PFSK-1 (cell line): ENCODE measurements around the gene RIPOR3.

Experiments used
- FOXP2 ChIP-seq: optimal IDR thresholded peaks from 2 replicates; pipeline ENCODE3; 2011; ENCODE audit warnings: borderline replicate concordance, control low read depth, inconsistent platforms; ENCODE audit not compliant: insufficient read depth; ENCODE audit errors: extremely low read length, extremely low read depth
- POLR2AphosphoS5 ChIP-seq: IDR thresholded peaks from 2 replicates; pipeline ENCODE4 v1.6.1; 2012; ENCODE audit warnings: low read depth, mild to moderate bottlenecking, control low read depth, low read length, moderate library complexity
- REST ChIP-seq, 2 experiments: IDR thresholded peaks; 2 replicates each; pipeline versions ENCODE4 v1.6.1 to v1.8.0; 2011 to 2012; ENCODE audit warnings: low read depth in 2 of 2, low read length in 2 of 2, control low read depth in 1 of 2, inconsistent platforms in 1 of 2, mild to moderate bottlenecking in 1 of 2, moderate library complexity in 1 of 2; ENCODE audit not compliant: insufficient read depth in 1 of 2
- SIN3A ChIP-seq: IDR thresholded peaks from 2 replicates; pipeline ENCODE4 v1.6.1; 2012; ENCODE audit warnings: mild to moderate bottlenecking, low read length, moderate library complexity, borderline replicate concordance; ENCODE audit not compliant: insufficient read depth
- TAF1 ChIP-seq: IDR thresholded peaks from 2 replicates; pipeline ENCODE4 v1.6.1; 2012; ENCODE audit warnings: low read length, control low read depth, borderline replicate concordance; ENCODE audit not compliant: insufficient read depth

RIPOR3 gene

GRCh38 chr20:50659975-50660670 is 31.2 kb downstream of the RIPOR3 start:
- TF ChIP-seq REST (IDR thresholded peaks at IDR 0.05; ENCODE audit: insufficient read depth in 1 of 2, low read depth in 2 of 2, low read length in 2 of 2): no peak
- TF ChIP-seq TAF1: no peak
- no peak for TF ChIP-seq POLR2AphosphoS5
- no peak for TF ChIP-seq SIN3A

DNA sequence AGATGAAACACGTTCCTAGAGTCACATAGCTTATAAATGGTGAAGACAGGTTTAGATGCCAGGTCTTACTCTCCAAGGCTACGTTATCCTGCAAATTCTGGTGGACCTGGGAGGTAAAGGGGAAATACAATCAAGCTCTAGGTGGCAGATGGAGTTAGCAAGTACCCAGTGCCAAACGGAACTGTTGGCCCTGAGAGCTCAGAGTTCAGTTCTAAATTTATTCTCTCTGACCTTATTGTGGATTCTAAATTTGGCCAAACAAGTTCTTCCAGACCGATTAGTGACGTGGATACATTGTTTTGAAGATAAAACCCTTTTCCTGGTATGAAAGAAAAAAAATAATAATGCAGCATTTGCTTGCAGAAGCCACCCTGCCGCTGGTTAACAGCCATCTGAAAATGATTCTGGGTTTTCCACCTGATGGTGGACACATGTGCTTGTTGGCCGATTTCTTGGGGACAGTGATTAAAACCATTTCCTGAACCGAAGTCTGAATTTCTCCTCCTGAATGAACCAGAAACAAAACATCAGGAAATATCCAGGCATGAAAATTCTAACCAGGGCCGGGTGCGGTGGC is 32.5 kb downstream of the RIPOR3 start:
- no peak for TF ChIP-seq SIN3A
- no peak for TF ChIP-seq REST (IDR thresholded peaks at IDR 0.05; ENCODE audit: insufficient read depth in 1 of 2, low read depth in 2 of 2, low read length in 2 of 2)
- no peak for TF ChIP-seq TAF1
- no peak for TF ChIP-seq POLR2AphosphoS5
- TF ChIP-seq FOXP2: no peak

DNA sequence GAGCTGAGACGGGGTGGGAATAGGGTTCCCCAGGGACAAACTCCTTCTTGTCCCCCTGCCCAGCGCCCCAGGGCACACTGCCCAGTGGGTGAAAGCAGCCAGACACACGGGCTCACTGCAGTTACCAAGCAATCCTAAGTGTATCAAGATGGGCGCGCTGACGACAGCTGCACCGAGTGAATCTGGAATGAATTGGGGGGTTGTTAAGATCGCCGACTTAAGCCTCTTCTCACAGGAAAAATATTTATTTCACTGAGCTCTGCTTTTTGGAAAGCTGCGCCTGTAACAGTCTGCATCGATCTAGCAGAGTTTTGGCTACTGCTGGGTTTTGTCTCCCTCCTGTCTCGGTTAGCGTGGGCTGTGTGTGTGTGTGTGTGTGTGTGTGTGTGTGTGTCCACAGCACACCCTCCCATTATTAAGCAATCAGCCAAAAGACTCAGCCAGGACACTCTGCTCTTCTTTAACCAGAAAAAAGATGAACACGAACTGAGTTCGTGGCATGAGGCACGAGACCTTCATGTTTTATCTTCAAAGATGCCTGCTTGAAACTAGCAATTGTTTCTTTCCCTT is 35.9 kb downstream of the RIPOR3 start:
- no peak for TF ChIP-seq POLR2AphosphoS5
- no peak for TF ChIP-seq SIN3A
- TF ChIP-seq REST (IDR thresholded peaks at IDR 0.05; ENCODE audit: insufficient read depth in 1 of 2, low read depth in 2 of 2, low read length in 2 of 2): no peak
- no peak for TF ChIP-seq FOXP2
- TF ChIP-seq TAF1: no peak

- TF ChIP-seq REST (IDR thresholded peaks at IDR 0.05; ENCODE audit: insufficient read depth in 1 of 2, low read depth in 2 of 2, low read length in 2 of 2) (no peak), SIN3A (no peak), FOXP2 (no peak), POLR2AphosphoS5 (no peak), TAF1 (no peak)
Measured at GRCh38 chr20:50654904-50655303, 36.4 kb downstream of the RIPOR3 start.
